Adrenal gland (tissue), 12 donors: ENCODE data around the gene HMG20B. TPM values are rescaled to one million over a fixed set of nuclear protein-coding genes. Genes with fewer than 3 reads are reported as not detected.

ENCODE experiments used
- DNase-seq, 7 donors: peaks; one replicate each; pipeline ENCODE4 v3.0.0-alpha.2; 2019 to 2020
- H3K27ac ChIP-seq, 5 donors: fragments of 200-600 bp; sonication (generic) in 4 of 5; 1 replicate in 3 of 5; 2 replicates in 2 of 5; pipeline versions ENCODE4 v1.5.1 to v1.8.0; 2016 to 2020; ENCODE audit warnings: mild to moderate bottlenecking in 1 of 5
- H3K27me3 ChIP-seq: fragments of 200-600 bp; 2 replicates; pipeline ENCODE4 v1.8.0; 2021
- H3K36me3 ChIP-seq, 2 donors: fragments of 200-600 bp; replicated peaks in 1 of 2; 1 replicate in 1 of 2; 2 replicates in 1 of 2; pipeline versions ENCODE4 v1.5.1 to v1.8.0; 2018 to 2022
- H3K4me1 ChIP-seq, 2 donors: fragments of 200-600 bp; replicated peaks in 1 of 2; 1 replicate in 1 of 2; 2 replicates in 1 of 2; pipeline versions ENCODE4 v1.5.1 to v1.8.0; 2018 to 2021
- H3K4me3 ChIP-seq, 4 donors: fragments of 200-600 bp; sonication (generic) in 3 of 4; one replicate each; pipeline ENCODE4 v1.5.1; 2016 to 2018
- H3K9me3 ChIP-seq, 3 donors: fragments of 200-600 bp; sonication (generic) in 1 of 3; replicated peaks in 1 of 3; 1 replicate in 2 of 3; 2 replicates in 1 of 3; pipeline versions ENCODE4 v1.5.1 to v1.8.0; 2016 to 2021
- POLR2A ChIP-seq, 2 donors: fragments of 450-650 bp; IDR thresholded peaks; one replicate each; pipeline ENCODE4 v1.6.1; 2017; ENCODE audit warnings: antibody characterized with exemption in 2 of 2, mild to moderate bottlenecking in 2 of 2, moderate library complexity in 1 of 2
- WGBS, 4 donors: extraction: QIAGEN DNeasy Blood & Tissue Kit in 2 of 4; methylation state at CpG; one replicate each; pipeline versions ENCODE4 v1.1.5 to v1.1.7; 2013 to 2017; 5-methylcytosine and 5-hydroxymethylcytosine counted together
- intact Hi-C, 2 donors: fragments of 100-400 bp; cut with DNase I; formaldehyde crosslinking; loops; one replicate each; pipeline versions ENCODE4 v1.14.1 to v1.15.0; 2022 to 2023
- polyA plus RNA-seq, 3 donors: library from polyadenylated mRNA; stranded (reverse); fragments of 200-250 nt in 2 of 3; fragments of 350-450 nt in 1 of 3; fragmentation: Illumina TruSeq in 1 of 3; extraction: RNeasy Lipid Tissue Mini Kit (QIAGEN cat#74804) in 1 of 3; gene quantifications; one replicate each; pipeline ENCODE4 v1.2.3, GENCODE V29; 2013 to 2014
- total RNA-seq, 9 donors: library from RNA; depleted of rRNA in 4 of 9; stranded (reverse); fragments of >200 nt in 4 of 9; fragments of 120-200 nt in 1 of 9; fragmentation: NEBNext Ultra II Directional in 1 of 9; extraction: Animal tissue kit (Norgen Biotek cat#: 25700) in 1 of 9; gene quantifications; one replicate each; pipeline versions ENCODE4 v1.1.0 to v1.2.4, GENCODE V29; 2013 to 2023
- TF ChIP-seq, protein P1 (sequence below), 6 experiments: fragments of 450-650 bp in 4 of 6; fragments of 200-600 bp in 2 of 6; sonication (generic) in 1 of 6; IDR thresholded peaks; 1 replicate in 5 of 6; 2 replicates in 1 of 6; pipeline versions ENCODE4 v1.5.1 to v1.8.0; 2016 to 2021; ENCODE audit warnings: antibody characterized with exemption in 6 of 6, mild to moderate bottlenecking in 2 of 6, moderate library complexity in 1 of 6
- donor health status: healthy with polysubstance abuse.
- donor health status: Bipolar disorder and iron deficiency.
- donor health status: DM: yes; HTN: yes; CAD: no.
- donor health status: DM: no; HTN: no; CAD: no.
- donor health status: DM: no; HTN: no; CAD: no.
- donor health status: DM: yes; HTN: yes; CAD: no.

HMG20B gene
- total and polyA plus RNA-seq, 12 donors = 18.1 to 178 (median 102) TPM

GRCh38 chr19:3535235-3535535 is 37.6 kb upstream of the HMG20B start:
- Histone ChIP-seq H3K36me3 (peaks cover 0 to 55% of the 10 kb centered on the region in 2 donors), H3K27ac (peak overlapping the region in 1 of 5 donors; percentile 75)
- intact Hi-C loops = no loop called here

GRCh38 chr19:3535563-3535965 is 37.2 kb upstream of the HMG20B start:
- TF ChIP-seq, protein P1, sequence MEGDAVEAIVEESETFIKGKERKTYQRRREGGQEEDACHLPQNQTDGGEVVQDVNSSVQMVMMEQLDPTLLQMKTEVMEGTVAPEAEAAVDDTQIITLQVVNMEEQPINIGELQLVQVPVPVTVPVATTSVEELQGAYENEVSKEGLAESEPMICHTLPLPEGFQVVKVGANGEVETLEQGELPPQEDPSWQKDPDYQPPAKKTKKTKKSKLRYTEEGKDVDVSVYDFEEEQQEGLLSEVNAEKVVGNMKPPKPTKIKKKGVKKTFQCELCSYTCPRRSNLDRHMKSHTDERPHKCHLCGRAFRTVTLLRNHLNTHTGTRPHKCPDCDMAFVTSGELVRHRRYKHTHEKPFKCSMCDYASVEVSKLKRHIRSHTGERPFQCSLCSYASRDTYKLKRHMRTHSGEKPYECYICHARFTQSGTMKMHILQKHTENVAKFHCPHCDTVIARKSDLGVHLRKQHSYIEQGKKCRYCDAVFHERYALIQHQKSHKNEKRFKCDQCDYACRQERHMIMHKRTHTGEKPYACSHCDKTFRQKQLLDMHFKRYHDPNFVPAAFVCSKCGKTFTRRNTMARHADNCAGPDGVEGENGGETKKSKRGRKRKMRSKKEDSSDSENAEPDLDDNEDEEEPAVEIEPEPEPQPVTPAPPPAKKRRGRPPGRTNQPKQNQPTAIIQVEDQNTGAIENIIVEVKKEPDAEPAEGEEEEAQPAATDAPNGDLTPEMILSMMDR (IDR thresholded peaks at IDR 0.05) = no peak
- TF ChIP-seq POLR2A (IDR thresholded peaks at IDR 0.05) = no peak
- intact Hi-C loops = no loop called here
- Histone ChIP-seq H3K36me3 (peaks cover 0 to 54% of the 10 kb centered on the region in 2 donors), H3K27me3 (no peaks in the 10 kb centered on the region), H3K27ac (peak overlapping the region in 3 of 5 donors; percentile 75 to 86 (median 82)), H3K4me1 (peaks cover 18 to 33% of the 10 kb centered on the region in 2 donors), H3K4me3 (no peak overlapping the region), H3K9me3 (no peaks in the 10 kb centered on the region)
- DNase-seq = no peak
- WGBS, 4 donors = 90 to 97% (median 94%) methylated on average over 6 to 14 of the region's 14 CpGs

More at GRCh38 chr19:3535235-3535535, 37.6 kb upstream of the HMG20B start:
- TF ChIP-seq, protein P1 (IDR thresholded peaks at IDR 0.05) = no peak
- no peak for TF ChIP-seq POLR2A (IDR thresholded peaks at IDR 0.05)
- Histone ChIP-seq H3K27me3 (no peaks in the 10 kb centered on the region), H3K9me3 (no peaks in the 10 kb centered on the region), H3K4me1 (peaks cover 18 to 33% of the 10 kb centered on the region in 2 donors), H3K4me3 (no peak overlapping the region)
- no peak for DNase-seq
- 80 to 92% (median 85%) methylated on average over 1 to 9 of the region's 9 CpGs for WGBS, 4 donors

DNA sequence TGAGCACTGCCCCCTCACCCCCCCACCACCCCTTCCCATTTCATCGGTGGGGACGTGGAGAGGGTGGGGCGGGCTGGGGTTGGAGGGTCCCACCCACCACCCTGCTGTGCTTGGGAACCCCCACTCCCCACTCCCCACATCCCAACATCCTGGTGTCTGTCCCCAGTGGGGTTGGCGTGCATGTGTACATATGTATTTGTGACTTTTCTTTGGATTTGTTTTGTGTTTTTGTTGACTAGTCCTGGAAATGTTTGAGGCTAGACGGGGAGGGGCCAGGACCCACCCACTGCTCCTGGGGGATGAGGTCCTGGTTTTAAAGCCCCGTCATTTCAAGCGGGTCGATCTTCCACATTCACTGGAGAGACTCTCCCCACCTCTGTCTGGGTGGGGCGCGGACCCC is 36.8 kb upstream of the HMG20B start:
- H3K27ac ChIP-seq = peak overlapping the region; percentile 64 to 86 (median 79)
- peaks cover 0 to 50% of the 10 kb centered on the region in 2 donors for H3K36me3 ChIP-seq

GRCh38 chr19:3536429-3537100 is 36.2 kb upstream of the HMG20B start:
- no peaks in the 10 kb centered on the region for H3K27me3 ChIP-seq
- intact Hi-C loops = no loop called here
- peaks cover 18 to 33% of the 10 kb centered on the region in 2 donors for H3K4me1 ChIP-seq
- peak; percentile 83 to 95 (median 91) for DNase-seq
- peak overlapping the region; percentile 64 to 86 (median 79) for H3K27ac ChIP-seq
- WGBS, 4 donors = 30 to 50% (median 36%) methylated on average over 16 to 27 of the region's 27 CpGs
- no peaks in the 10 kb centered on the region for H3K9me3 ChIP-seq
- TF ChIP-seq POLR2A (IDR thresholded peaks at IDR 0.05) = peak in 1 of 2 donors; percentile 61
- TF ChIP-seq, protein P1 (IDR thresholded peaks at IDR 0.05) = no peak
- no peak overlapping the region for H3K4me3 ChIP-seq
- peaks cover 0 to 44% of the 10 kb centered on the region in 2 donors for H3K36me3 ChIP-seq

More for the DNA sequence above, 36.8 kb upstream of the HMG20B start:
- Histone ChIP-seq H3K4me1 (peaks cover 18 to 33% of the 10 kb centered on the region in 2 donors), H3K9me3 (no peaks in the 10 kb centered on the region), H3K4me3 (no peak overlapping the region), H3K27me3 (no peaks in the 10 kb centered on the region)
- no peak for DNase-seq
- 48 to 57% (median 49%) methylated on average over 7 to 10 of the region's 10 CpGs for WGBS, 4 donors
- intact Hi-C loops = no loop called here
- no peak for TF ChIP-seq POLR2A (IDR thresholded peaks at IDR 0.05)
- TF ChIP-seq, protein P1 (IDR thresholded peaks at IDR 0.05) = no peak
